DOHH2 (cell line): ENCODE measurements around the gene SUMO1.
"Not testable (repeated sequence)": the region's sequence is repeated elsewhere in the genome, so short reads cannot be mapped to it uniquely, and the experiment has no call there.

Source experiments
- H3F3A ChIP-seq: fragments of 200-600 bp; sonication (generic), shearing (Covaris generic); 2 replicates; pipeline ENCODE4 v1.6.0; 2016; ENCODE audit warnings: antibody characterized with exemption, mild to moderate bottlenecking; ENCODE audit not compliant: control insufficient read depth, insufficient read depth
- H3K27ac ChIP-seq: fragments of 200-600 bp; sonication (generic); 2 replicates; pipeline ENCODE4 v1.5.1; 2014; ENCODE audit warnings: low read depth, mild to moderate bottlenecking, low read length, moderate library complexity
- H3K27me3 ChIP-seq: fragments of 200-600 bp; sonication (generic); 2 replicates; pipeline ENCODE4 v1.6.1; 2014; ENCODE audit warnings: mild to moderate bottlenecking, low read length, mixed read lengths; ENCODE audit not compliant: control insufficient read depth
- H3K36me3 ChIP-seq: fragments of 200-600 bp; sonication (generic); 2 replicates; pipeline ENCODE4 v1.6.1; 2014; ENCODE audit warnings: mild to moderate bottlenecking, low read length, moderate library complexity, mixed read lengths; ENCODE audit not compliant: control insufficient read depth
- H3K4me1 ChIP-seq: fragments of 200-600 bp; sonication (generic); 2 replicates; pipeline ENCODE4 v1.6.1; 2014; ENCODE audit warnings: mild to moderate bottlenecking, low read length, mixed read lengths; ENCODE audit not compliant: control insufficient read depth
- H3K4me2 ChIP-seq: fragments of 200-600 bp; sonication (generic); 2 replicates; pipeline ENCODE4 v1.6.0; 2014; ENCODE audit warnings: mild to moderate bottlenecking, low read length, moderate library complexity
- H3K4me3 ChIP-seq: fragments of 200-600 bp; sonication (generic); 2 replicates; pipeline ENCODE4 v1.5.1; 2014; ENCODE audit warnings: mild to moderate bottlenecking, low read length, mixed read lengths
- H3K79me2 ChIP-seq: fragments of 200-600 bp; sonication (generic); 2 replicates; pipeline ENCODE4 v1.6.1; 2014; ENCODE audit warnings: mild to moderate bottlenecking, low read length, mixed read lengths; ENCODE audit not compliant: control insufficient read depth
- H3K9me2 ChIP-seq: fragments of 200-600 bp; sonication (generic); replicated peaks from 2 replicates; pipeline ENCODE4 v1.6.1; 2014; ENCODE audit warnings: mild to moderate bottlenecking, low read length, mixed read lengths; ENCODE audit not compliant: control insufficient read depth
- H3K9me3 ChIP-seq: fragments of 200-600 bp; sonication (generic); 2 replicates; pipeline ENCODE4 v1.6.1; 2014; ENCODE audit warnings: antibody characterized with exemption, low read length, mixed read lengths; ENCODE audit not compliant: control insufficient read depth, insufficient read depth
- H4K20me1 ChIP-seq: fragments of 200-600 bp; sonication (generic); 2 replicates; pipeline ENCODE4 v1.6.0; 2014; ENCODE audit warnings: low read depth, mild to moderate bottlenecking, antibody characterized with exemption, low read length, moderate library complexity; ENCODE audit not compliant: control insufficient read depth, insufficient read depth
- CTCF ChIP-seq: fragments of 200-600 bp; sonication (generic); IDR thresholded peaks from one replicate; pipeline ENCODE4 v1.5.1; 2014; ENCODE audit warnings: antibody characterized with exemption, mild to moderate bottlenecking, low read depth, low read length; ENCODE audit not compliant: poor library complexity, severe bottlenecking
- EZH2phosphoT487 ChIP-seq: fragments of 200-600 bp; sonication (generic); IDR thresholded peaks from 2 replicates; pipeline ENCODE4 v1.6.1; 2017; ENCODE audit warnings: borderline replicate concordance, mild to moderate bottlenecking, antibody characterized with exemption, low read length, moderate library complexity, mixed read lengths

Gene SUMO1

GRCh38 chr2:202278036-202278760 lies 39.8 kb upstream of the SUMO1 start:
- H3K4me2 ChIP-seq = no peak overlapping the region
- H3K36me3 ChIP-seq = peaks cover 95% of the 10 kb centered on the region
- peaks cover 62% of the 10 kb centered on the region for H4K20me1 ChIP-seq
- H3K9me3 ChIP-seq = no peaks in the 10 kb centered on the region
- H3K4me3 ChIP-seq = no peak overlapping the region
- H3K9me2 ChIP-seq = no peaks in the 10 kb centered on the region
- H3F3A ChIP-seq = peaks cover 26% of the 10 kb centered on the region
- no peaks in the 10 kb centered on the region for H3K4me1 ChIP-seq
- H3K79me2 ChIP-seq = peaks cover 97% of the 10 kb centered on the region
- H3K27ac ChIP-seq = no peak overlapping the region
- TF ChIP-seq EZH2phosphoT487 (no peak), CTCF (no peak)
- H3K27me3 ChIP-seq = no peaks in the 10 kb centered on the region

- H3K9me2 ChIP-seq, H3K9me3 ChIP-seq, H3K4me3 ChIP-seq, H3K27me3 ChIP-seq, H3K4me1 ChIP-seq, H3K4me2 ChIP-seq, H3K27ac ChIP-seq: not testable (repeated sequence)
- Histone ChIP-seq H3K36me3 (peaks cover 95% of the 10 kb centered on the region), H3F3A (peaks cover 29% of the 10 kb centered on the region), H4K20me1 (peaks cover 72% of the 10 kb centered on the region), H3K79me2 (peaks cover 100% of the 10 kb centered on the region)
Observed at GRCh38 chr2:202276078-202276720, 37.8 kb upstream of the SUMO1 start.

GRCh38 chr2:202270487-202270886 lies 32.1 kb upstream of the SUMO1 start:
- Histone ChIP-seq H3K27me3 (no peaks in the 10 kb centered on the region), H3K4me1 (peaks cover 42% of the 10 kb centered on the region), H3K4me2 (peak overlapping the region; percentile 95), H3K27ac (0 out of 2 replicates have a peak overlapping the region, but pooled peaks have one; percentile 3), H4K20me1 (peaks cover 72% of the 10 kb centered on the region), H3K79me2 (peaks cover 100% of the 10 kb centered on the region), H3K36me3 (peaks cover 89% of the 10 kb centered on the region), H3F3A (peaks cover 14% of the 10 kb centered on the region), H3K4me3 (peak overlapping the region; percentile 95), H3K9me2 (no peaks in the 10 kb centered on the region), H3K9me3 (no peaks in the 10 kb centered on the region)
- no peak for TF ChIP-seq CTCF
- TF ChIP-seq EZH2phosphoT487 = no peak

GRCh38 chr2:202269585-202269984 lies 31.2 kb upstream of the SUMO1 start:
- H3K9me2 ChIP-seq = no peaks in the 10 kb centered on the region
- no peaks in the 10 kb centered on the region for H3K27me3 ChIP-seq
- peaks cover 80% of the 10 kb centered on the region for H3K36me3 ChIP-seq
- H3K9me3 ChIP-seq = no peaks in the 10 kb centered on the region
- H3K79me2 ChIP-seq = peaks cover 92% of the 10 kb centered on the region
- H3K4me1 ChIP-seq = peaks cover 43% of the 10 kb centered on the region
- no peak for TF ChIP-seq CTCF
- no peak for TF ChIP-seq EZH2phosphoT487
- peaks cover 10% of the 10 kb centered on the region for H3F3A ChIP-seq
- H3K4me2 ChIP-seq = peak overlapping the region; percentile 95
- H3K27ac ChIP-seq = no peak overlapping the region
- H4K20me1 ChIP-seq = peaks cover 65% of the 10 kb centered on the region
- H3K4me3 ChIP-seq = peak overlapping the region; percentile 95
